Vagina (tissue), 2 donors: ENCODE measurements around the gene CFAP58.

Experiments used
- POLR2AphosphoS5 ChIP-seq, 2 donors: sonication (generic); formaldehyde crosslinking; IDR thresholded peaks; one replicate each; pipeline ENCODE4 v1.9.0; 2017; ENCODE audit warnings: antibody characterized with exemption in 2 of 2, mild to moderate bottlenecking in 2 of 2, low read depth in 1 of 2; ENCODE audit not compliant: insufficient read depth in 1 of 2
- TF ChIP-seq, protein P1 (sequence below), 3 experiments: fragments of 450-650 bp in 2 of 3; fragments of 200-600 bp in 1 of 3; sonication (generic) in 1 of 3; IDR thresholded peaks; one replicate each; pipeline ENCODE4 v1.5.1; 2017 to 2019; ENCODE audit warnings: antibody characterized with exemption in 3 of 3, mild to moderate bottlenecking in 2 of 3, moderate library complexity in 2 of 3

DNA sequence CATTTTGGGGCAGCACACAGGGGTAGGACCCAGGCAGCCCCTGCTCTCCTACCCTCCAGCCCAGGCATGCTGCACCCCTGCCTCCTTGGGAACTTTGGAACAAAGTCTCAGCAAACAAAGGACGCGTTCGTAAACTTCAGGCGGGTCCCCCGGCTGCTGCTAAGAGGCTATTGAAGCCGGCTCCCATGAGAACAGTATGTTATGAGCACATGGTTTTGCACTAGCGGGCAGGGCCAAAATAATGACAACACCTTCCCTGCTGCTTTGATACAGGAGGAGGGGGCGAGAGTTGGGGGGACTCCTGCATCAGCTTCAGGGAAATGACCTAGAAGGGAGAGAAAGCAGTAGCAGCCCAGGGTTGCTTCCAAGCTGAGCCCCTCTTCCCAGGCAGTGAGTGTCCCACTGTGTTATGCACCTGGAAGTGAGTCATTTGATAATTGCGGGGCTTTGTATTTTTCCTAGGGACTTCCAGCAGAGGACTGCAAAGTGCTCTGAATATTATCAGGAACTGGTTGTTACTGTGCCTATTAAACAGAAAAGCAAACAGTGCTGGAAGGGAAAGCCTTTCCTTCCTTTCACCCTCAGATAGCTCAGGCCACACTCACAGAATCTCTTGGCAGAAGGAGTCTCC, 22.3 kb upstream of the CFAP58 start:
- TF ChIP-seq, protein P1, sequence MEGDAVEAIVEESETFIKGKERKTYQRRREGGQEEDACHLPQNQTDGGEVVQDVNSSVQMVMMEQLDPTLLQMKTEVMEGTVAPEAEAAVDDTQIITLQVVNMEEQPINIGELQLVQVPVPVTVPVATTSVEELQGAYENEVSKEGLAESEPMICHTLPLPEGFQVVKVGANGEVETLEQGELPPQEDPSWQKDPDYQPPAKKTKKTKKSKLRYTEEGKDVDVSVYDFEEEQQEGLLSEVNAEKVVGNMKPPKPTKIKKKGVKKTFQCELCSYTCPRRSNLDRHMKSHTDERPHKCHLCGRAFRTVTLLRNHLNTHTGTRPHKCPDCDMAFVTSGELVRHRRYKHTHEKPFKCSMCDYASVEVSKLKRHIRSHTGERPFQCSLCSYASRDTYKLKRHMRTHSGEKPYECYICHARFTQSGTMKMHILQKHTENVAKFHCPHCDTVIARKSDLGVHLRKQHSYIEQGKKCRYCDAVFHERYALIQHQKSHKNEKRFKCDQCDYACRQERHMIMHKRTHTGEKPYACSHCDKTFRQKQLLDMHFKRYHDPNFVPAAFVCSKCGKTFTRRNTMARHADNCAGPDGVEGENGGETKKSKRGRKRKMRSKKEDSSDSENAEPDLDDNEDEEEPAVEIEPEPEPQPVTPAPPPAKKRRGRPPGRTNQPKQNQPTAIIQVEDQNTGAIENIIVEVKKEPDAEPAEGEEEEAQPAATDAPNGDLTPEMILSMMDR (IDR thresholded peaks at IDR 0.05): no peak
- TF ChIP-seq POLR2AphosphoS5 (IDR thresholded peaks at IDR 0.05; ENCODE audit: insufficient read depth in 1 of 2, low read depth in 1 of 2): peak; percentile 9 to 42
